Hematopoietic multipotent progenitor cell treated with erythropoietin and hydrocortisone succinate and interleukin-3 and kit ligand, for 15 days (in vitro differentiated cells): ENCODE measurements around the gene SH3RF2.
"Not testable (repeated sequence)": the region's sequence is repeated elsewhere in the genome, so short reads cannot be mapped to it uniquely, and the experiment has no call there.

Source experiments
- DNase-seq: peaks from one replicate; pipeline ENCODE4 v3.0.0-alpha.2; 2015; ENCODE audit warnings: low spot score

SH3RF2 gene

DNA sequence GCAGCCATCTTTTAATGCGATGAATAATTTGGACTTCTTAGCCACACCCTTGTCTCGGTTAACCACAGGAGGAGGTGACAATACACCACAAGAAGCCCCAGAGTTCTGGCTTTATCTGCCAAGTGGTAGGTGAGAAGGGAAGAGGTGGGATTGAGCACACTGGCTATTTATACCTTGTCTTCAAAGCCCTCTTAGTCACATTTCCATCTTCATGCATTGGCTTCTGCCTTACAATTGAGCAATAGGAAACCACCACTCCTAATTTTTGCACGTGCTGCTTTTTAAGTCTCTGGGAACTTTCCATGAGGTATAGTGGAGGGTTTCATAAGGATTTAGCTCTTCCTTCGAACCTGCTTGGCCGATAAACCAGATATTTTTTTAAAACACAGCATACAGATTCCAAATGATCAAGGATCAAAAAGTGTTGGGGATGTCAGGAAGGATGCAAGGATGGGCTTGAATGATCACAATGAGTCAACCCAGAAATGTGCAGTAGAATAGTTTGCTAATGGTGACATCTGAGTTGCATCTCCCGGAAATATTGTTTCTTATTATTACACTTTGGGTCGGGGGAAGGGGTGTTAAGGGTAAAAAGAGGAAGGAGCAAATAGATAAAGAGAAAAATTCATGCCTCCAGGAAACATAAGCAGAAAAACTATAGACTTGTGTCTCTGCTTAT lies 143.5 kb downstream of the SH3RF2 start:
- DNase-seq, result no peak

DNA sequence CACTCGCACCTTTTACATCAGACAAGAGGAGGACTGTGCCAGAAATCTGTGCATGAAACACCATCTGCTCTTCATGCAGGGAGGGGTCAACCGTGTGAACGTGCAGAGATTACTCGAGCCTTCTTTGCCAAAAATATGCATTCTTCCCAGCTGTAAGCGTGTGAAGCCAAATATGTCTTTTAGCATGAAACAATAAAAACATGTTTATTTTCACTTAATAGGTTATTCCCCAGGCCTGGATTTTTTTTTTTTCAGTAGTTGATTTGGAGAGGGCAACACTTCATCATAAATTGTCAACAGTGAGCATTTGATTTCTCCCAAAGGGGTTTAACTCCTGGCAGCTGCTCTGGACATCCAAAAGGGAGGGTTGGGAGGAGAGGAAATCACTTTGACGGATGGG lies 145.2 kb downstream of the SH3RF2 start:
- DNase-seq, result no peak

DNA sequence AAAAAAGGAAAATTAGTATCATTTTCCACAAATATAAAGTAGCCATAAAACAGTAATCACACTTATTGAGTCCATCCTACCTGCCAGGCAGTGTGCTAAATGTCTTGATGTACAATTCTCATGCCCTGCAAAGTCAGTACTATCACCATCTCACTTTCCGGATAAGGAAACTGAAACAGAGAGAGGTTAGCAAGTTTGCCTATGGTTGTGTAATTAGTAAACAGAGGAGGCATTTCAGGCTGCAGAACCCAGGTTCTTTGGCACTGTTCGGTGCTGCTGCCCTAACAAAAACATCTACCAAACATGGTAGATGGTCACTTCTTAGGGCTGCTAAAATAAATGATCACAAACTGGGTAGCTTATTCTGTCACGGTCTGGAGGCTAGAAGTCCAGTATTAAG lies 146.4 kb downstream of the SH3RF2 start:
- no peak for DNase-seq

DNA sequence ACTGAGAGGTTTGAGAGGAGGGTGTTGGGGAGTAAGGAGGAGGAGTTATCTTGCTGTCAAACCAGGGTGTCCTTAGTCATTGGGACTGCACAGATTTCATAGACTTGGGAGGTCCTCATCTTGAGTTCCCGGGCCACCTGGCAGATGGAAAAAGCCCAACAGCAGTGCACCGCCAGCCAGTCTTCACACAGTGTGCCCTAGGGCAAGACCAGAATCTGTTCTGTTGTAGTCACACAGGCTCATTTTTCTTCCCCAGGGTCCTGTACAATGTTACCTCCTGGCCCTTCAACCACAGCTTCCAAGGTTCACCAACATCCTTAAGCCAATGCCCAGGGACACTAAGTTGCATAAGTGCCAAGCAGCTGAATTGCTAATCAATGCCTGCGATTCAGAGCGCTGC lies 148.0 kb downstream of the SH3RF2 start:
- DNase-seq, result no peak

DNA sequence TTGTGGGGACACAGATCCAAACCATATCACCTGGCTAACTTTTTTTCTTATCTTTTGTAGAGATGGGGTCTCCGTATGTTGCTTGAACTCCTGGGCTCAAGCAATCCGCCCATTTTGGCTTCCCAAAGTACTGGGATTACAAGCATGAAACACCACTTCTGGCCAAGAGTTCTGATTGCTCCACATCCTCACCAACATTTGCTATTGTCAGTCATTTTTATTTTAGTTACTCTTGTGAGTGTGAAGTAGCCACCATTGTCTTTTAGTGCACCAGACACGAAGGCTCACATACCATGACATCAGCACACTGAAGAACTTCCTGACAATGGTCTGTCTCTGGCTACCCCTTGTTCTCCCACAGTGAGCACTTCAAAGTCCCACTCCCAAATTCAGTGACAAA lies 151.7 kb downstream of the SH3RF2 start:
- no peak for DNase-seq

DNA sequence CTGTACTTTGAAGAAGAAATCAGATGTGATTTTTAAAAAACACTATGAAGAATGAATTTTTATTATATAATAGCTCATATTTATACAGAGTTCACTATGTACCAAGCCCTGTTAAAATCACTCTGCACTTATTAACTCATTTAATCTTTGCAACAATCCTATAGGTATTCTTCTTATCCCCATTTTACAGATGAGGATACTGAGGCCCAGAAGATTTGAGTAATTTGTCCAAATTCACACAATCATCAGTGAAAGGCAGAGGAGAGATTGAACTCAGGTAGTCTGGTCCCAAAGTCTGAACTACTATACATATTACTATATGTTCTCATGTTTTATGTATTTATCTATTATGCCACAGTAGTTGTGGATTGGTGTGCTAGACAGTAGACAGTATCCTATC lies 152.9 kb downstream of the SH3RF2 start:
- DNase-seq, result no peak

DNA sequence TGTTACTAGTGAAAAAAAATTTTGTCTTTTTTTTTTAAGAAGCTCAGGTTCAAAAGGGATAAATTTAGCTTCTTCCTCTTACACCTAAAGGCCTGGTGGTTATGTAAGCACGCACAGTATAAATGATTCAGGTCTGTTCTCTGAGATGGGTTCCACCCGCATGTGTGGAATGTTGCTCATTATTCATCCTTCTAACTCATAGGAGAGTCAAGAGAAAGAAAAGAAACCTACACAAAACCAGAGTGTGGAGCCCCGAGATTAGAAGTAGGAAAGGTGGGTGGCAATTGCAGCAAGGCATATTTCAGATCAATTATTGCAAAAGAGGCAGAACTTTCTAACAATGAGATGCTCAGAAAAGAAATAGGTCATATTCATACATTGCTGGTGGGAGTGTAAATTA lies 155.5 kb downstream of the SH3RF2 start:
- no peak for DNase-seq

DNA sequence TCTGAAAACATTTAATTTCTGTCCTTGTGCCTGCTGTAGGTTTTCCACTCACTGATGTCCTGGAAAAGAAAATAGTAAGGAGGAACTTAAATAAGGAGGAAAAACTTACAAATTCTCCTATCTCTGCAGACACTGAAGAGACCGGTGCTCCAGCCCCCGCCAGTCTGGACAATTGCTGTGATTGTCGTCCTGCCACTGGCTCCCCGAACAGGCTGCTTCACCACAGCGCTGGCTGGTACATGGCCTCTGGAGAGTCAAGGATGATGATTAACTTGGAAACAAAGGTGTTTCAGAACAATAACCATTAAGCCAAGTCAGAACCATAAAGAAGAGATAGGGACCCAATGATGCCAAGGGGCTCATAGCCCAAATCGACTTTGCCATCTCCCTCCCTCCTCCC lies 161.7 kb downstream of the SH3RF2 start:
- no peak for DNase-seq

DNA sequence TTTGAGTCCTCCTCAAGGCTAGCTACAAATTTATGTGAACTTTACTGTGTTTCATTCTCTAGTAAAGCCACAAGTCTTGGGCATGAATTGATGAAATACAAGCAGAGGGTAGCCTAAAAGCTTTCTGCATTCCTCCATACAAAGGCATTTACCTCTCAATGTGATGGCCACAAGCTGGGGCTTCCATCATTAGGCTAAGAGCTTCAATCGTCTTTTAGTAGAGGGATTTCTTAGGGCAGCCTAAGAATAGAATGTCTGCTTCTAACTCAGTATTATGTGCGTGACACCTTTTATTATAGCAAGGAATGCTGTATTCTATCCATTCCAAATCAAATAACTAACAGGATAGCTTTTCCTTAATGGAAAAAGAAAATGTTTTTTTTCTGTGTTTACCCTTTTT lies 165.3 kb downstream of the SH3RF2 start:
- no peak for DNase-seq

DNA sequence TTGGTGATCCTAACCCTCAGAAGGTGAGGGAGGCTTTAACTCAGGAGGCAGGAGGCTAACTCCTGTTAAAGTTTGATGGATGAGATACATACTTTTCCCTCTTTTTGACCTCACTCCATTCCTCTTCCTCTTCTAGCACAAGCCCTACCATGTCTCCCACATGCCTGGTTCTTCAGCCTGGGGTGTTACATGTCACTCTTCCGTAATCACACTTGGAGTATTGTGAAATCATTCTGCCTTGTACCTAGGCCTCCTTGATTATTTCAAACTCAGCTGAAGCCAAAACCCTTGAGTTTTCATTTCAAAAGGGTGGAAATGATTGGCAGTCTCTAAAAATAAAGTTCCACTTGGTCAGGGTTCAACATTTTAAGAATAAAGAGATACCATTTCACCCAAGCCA lies 167.2 kb downstream of the SH3RF2 start:
- DNase-seq, result no peak

DNA sequence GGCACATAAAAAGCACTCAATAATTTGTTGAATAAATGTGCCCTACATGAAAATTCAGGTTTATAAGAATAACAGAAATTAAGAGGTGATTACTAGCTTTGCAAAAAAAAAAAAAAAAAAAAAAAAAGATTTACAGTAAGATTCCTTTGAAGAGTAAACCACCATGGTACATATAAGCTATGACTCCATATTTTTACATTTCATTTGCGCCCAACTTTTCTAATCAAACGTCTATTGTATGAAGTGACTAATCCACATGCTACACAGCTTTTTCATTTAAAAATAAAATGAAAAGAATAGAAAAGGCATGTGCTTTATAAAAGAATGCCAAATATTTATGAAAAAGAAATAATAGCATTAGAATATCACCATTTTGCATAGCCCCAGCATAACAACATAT lies 169.1 kb downstream of the SH3RF2 start, which contains the start of gene PLAC8L1:
Gene PLAC8L1, minus strand, starts transcription at position 101 of the 400 bp plus-strand sequence. CDS start 1,266 bp downstream, outside the sequence.
- no peak for DNase-seq

DNA sequence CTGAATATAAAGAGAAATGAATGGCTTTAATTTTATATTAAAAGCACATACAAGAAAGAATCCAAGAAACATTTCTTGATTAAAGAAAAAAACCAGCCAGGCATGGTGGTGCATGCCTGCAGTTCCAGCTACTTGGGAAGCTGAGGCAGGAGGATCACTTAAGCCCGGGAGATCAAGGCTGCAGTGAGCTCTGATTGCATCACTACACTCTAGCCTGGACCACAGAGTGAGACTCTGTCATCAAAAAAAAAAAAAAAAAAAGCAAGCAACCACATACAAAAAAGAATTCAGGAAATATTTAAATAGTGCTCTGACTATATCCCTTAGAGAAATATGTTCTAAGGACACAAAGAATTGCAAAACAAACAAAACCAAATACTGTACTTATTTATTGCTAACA lies 171.5 kb downstream of the SH3RF2 start:
- DNase-seq, result no peak

DNA sequence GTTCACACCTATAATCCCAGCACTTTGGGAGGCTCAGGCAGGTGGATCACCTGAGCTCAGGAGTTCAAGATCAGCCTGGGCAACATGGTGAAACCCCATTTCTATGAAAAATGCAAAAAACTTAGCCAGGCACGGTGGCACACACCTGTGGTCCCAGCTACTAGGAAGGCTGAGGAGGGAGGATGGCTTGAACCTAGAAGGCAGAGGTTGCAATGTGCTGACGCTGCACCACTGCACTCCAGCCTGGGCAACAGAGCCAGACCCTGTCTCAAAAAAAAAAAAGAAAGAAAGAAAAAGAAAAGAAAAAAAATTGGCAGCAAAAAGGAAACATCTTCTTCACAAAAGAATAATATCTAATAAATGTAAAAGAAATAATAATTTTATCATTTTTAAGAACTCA lies 172.5 kb downstream of the SH3RF2 start:
- DNase-seq, result not testable (repeated sequence)

DNA sequence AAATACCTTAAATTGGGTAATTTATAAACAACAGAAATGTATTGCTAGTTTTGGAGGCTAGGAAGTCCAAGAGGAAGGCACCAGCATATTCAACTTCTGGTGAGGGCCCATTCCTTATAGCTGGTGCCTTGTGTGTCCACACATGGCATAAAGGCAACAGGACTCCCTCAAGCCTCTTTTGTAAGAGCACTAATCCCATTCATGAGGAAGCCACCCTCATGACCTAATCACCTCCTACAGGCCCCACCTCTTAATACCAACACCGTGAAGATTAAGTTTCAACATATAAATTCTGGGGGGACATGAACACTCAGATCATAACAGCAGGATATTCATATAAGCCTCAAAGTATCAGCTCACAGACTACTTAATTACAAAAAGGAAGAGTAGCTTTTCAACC lies 173.0 kb downstream of the SH3RF2 start:
- DNase-seq, result peak; percentile 23

DNA sequence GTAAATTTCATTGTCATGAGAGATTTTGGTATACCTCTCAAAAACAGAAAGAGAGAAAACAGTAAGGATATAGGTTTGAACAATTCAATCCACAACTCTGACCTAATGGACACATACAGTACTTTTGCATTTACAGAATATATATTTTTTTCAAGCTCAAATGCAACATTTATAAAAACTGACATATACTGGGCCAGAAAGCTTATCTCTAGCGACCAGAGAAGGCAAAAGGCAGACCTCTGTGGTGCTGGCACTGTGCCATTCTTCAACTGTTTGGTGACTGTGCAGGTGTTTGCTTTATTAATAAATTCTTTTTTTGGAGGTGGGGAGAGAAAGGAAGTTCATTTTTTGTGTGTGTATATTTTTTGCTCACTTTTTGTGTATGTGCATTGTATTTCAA lies 175.0 kb downstream of the SH3RF2 start:
- peak; percentile 91 for DNase-seq

DNA sequence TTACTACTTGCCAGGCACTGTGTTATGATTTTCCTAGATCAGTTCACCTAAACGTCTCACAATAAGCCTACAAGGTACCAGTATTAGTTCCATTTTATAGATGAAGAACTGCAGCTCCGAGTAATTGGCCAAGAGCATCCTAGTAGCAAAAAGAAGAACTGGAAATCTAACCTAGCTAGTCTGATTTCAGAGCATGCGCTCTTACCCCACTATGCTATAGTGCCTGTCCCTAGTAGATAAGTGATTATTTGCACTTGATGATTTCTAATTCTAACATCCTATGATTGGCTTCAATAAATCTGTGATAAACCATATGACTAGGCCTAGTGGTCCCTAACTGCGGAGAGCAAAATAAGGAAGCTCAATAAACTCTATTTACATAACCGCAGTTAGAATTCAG lies 176.1 kb downstream of the SH3RF2 start:
- peak; percentile 49 for DNase-seq
